H1 (cell line): ENCODE data around the gene ANP32B. TPM values are rescaled to one million over a fixed set of nuclear protein-coding genes. Genes with fewer than 3 reads are reported as not detected.

Source experiments
- CHD7 ChIP-seq: fragments of 300-600 bp; sonication (generic); IDR thresholded peaks from 2 replicates; pipeline ENCODE4 v1.7.1; 2012; ENCODE audit warnings: low read length, moderate library complexity, mild to moderate bottlenecking, inconsistent platforms; ENCODE audit not compliant: insufficient replicate concordance
- KDM5A ChIP-seq: fragments of 200-600 bp; IDR thresholded peaks from 2 replicates; pipeline ENCODE4 v1.7.1; 2012; ENCODE audit warnings: mild to moderate bottlenecking, low read length, inconsistent platforms, mixed read lengths
- NANOG ChIP-seq: IDR thresholded peaks from 2 replicates; pipeline ENCODE4 v1.6.1; 2011; ENCODE audit warnings: low read length, low read depth, mild to moderate bottlenecking, inconsistent platforms; ENCODE audit not compliant: insufficient read depth, poor library complexity, severe bottlenecking
- polyA plus RNA-seq, 7 experiments: library from polyadenylated mRNA; depleted of rRNA in 3 of 7; stranded (reverse) in 5 of 7; unstranded in 2 of 7; fragments of >200 nt in 5 of 7; fragments of 200-250 nt in 2 of 7; gene quantifications; 1 replicate in 5 of 7; 2 replicates in 1 of 7; 4 replicates in 1 of 7; pipeline versions ENCODE4 v1.2.1 to v1.2.3, GENCODE V29; 2011 to 2013; ENCODE audit warnings: missing spikeins in 2 of 7, mixed read lengths in 2 of 7
- total RNA-seq: library from RNA; stranded (reverse); fragmentation: NEBNext Ultra II Directional; extraction: Animal tissue kit (Norgen Biotek cat#: 25700); gene quantifications from 2 replicates; pipeline ENCODE4 v1.2.1, GENCODE V29; 2021

The ANP32B gene
- total and polyA plus RNA-seq, 2 of the 8 experiments (the other 6 are each of a cell fraction or from before 2014, with no cell fraction given): 7.6 to 88.1 TPM

DNA sequence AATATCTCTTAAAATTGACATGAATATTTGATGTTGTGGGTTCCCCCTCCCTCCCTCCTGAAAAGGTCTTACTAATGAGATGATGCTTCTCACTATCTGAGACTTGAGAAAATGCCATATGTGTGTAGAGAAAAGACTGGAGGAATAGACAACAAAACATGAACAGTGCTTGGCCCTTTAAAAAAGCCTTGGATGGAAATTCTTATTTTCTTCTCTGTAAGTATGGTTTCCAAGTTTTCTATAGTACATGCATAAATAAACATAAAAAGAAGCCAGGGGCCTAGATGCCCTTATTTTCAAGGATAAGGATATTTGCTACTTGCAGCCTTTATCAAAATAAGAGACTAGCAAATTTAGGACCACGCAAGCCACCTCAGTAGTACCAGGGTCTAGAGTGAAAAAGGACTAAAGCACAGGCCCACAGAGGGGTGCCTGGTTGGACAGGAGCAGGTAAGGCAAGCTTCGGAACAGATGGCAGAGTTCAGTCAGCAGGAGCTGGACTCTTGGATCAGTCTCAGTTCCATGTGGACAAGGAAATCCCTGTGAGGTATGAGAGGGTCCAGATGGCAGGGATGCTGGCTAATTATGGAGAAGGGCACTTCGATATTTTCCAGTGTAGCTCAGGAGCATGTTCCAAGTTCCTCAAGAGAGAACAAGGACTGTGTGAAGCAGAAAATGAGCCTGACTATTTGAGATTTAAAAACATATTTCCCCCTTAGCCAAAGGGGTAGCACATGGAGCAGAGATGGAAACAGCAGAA, 4.6 kb upstream of the ANP32B start (continued):
- no peak for TF ChIP-seq CHD7
- no peak for TF ChIP-seq NANOG
- no peak for TF ChIP-seq KDM5A
